Epithelial cell of proximal tubule (primary cell): ENCODE data around the gene LMNTD1. TPM values are rescaled to one million over a fixed set of nuclear protein-coding genes. Genes with fewer than 3 reads are reported as not detected.

Experiments
- DNase-seq: peaks from one replicate; pipeline ENCODE4 v3.0.0-alpha.2; 2011; ENCODE audit warnings: low read depth
- H3K4me3 ChIP-seq: 2 replicates; pipeline ENCODE4 v1.5.1; 2011; ENCODE audit warnings: low read depth, mild to moderate bottlenecking, low read length
- total RNA-seq: library from RNA; depleted of rRNA; stranded (reverse); fragments of >200 nt; gene quantifications from 2 replicates; pipeline ENCODE4 v1.2.3, GENCODE V29; 2015
- TF ChIP-seq, protein P1 (sequence below): conservative IDR thresholded peaks from 2 replicates; pipeline ENCODE4 v1.5.1; 2012; ENCODE audit warnings: low read depth, mild to moderate bottlenecking, low read length

The LMNTD1 gene
- total RNA-seq, 1 donor from 2014 or later: not detected

DNA sequence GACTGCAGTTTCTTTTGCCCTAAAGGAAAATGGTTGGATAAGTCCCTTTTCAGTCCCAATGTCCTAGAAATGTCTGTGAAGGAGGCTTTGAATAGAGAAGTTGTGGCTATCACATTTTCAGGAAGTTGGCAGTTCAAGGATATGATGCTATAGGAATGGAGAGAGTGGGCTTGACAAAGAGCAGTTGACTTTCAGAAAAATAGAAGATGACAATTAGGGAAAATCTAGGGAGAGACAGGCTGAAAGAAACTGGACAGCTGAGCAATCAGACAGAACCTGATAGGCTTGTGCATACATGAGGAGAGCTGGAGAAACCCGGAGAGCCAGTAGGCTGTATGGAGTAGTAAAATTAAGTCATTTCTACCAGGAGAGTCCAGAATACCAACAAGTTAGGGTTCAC is 50.5 kb downstream of the LMNTD1 start:
- H3K4me3 ChIP-seq: no peak overlapping the region
- TF ChIP-seq, protein P1, sequence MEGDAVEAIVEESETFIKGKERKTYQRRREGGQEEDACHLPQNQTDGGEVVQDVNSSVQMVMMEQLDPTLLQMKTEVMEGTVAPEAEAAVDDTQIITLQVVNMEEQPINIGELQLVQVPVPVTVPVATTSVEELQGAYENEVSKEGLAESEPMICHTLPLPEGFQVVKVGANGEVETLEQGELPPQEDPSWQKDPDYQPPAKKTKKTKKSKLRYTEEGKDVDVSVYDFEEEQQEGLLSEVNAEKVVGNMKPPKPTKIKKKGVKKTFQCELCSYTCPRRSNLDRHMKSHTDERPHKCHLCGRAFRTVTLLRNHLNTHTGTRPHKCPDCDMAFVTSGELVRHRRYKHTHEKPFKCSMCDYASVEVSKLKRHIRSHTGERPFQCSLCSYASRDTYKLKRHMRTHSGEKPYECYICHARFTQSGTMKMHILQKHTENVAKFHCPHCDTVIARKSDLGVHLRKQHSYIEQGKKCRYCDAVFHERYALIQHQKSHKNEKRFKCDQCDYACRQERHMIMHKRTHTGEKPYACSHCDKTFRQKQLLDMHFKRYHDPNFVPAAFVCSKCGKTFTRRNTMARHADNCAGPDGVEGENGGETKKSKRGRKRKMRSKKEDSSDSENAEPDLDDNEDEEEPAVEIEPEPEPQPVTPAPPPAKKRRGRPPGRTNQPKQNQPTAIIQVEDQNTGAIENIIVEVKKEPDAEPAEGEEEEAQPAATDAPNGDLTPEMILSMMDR: no peak
- DNase-seq: no peak

DNA sequence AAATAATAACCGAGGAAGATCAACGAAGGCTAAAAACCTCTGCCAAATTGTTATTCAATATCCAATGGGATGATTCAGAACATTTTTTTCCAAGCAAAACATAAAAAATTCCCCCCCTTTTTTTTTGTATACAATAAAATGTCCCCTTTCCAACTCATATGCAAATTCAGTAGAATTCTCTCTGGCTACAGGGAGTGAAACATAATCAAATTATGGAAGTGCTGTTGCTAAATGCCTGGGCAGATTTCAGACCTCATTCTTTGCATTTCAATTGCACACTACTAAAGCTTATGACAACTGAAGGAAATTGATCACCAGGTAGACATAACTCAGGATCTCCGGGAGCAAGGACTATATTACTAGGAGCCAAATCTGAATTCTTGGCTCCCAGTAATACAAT is 51.0 kb downstream of the LMNTD1 start:
- TF ChIP-seq, protein P1: no peak
- no peak overlapping the region for H3K4me3 ChIP-seq
- no peak for DNase-seq

DNA sequence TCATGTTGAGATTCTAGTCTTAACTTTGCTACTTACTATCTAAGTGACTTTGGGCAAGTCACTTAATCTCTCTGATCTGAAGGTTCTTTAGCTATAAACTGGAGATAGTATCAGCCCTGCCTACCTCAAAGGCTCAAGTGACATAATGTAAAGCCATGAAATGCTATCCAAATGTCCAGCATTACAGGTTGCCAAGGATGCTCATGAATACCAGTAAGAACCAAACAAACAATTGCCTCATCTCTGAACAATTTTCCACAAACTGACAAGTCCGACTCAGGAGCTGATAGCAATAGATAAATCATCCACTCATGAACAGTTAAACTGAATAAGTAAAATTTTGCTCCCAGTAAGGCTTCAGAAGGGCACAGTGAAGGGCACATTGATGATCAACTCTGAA is 51.5 kb downstream of the LMNTD1 start:
- TF ChIP-seq, protein P1: no peak
- peak; percentile 43 for DNase-seq
- no peak overlapping the region for H3K4me3 ChIP-seq

DNA sequence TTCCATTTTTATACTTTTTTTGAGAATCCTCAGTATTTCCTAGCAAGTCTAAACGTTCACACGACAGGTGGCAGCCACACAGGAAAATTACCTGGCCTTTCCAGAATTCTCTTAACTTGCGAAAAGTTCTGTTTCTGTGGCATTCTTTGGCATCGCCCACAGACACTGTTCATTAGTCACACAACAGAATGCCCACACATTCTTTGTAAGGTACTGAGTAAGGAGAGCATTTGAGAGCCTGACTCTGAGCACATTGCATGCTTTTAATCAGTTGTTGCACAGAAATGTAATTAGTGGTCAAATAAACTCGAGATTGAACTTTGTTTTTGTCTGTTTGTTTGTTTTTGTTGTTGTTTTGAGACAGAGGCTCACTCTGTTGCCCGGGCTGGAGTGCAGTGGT is 52.4 kb downstream of the LMNTD1 start:
- no peak overlapping the region for H3K4me3 ChIP-seq
- peak; percentile 69 for DNase-seq
- TF ChIP-seq, protein P1: no peak

DNA sequence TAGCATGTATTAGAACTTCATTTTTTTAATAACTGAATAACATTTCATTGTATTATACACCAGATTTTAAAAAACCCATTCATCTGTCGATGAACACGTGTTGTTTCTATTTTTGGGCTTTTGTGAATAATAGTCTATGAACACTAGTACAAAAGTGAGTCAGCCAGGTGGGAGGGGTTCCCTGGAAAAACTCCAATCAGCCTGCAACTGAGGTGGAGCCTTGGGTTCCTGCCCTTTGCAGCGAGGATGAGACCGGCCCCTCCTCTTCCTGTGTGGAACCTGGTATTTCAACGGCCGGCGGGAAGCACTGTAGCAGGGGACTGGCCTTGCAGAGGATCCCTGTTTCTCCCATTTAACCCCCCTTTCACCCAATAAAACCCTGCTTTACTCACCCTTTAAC is 56.1 kb downstream of the LMNTD1 start:
- no peak for DNase-seq
- TF ChIP-seq, protein P1: no peak
- no peak overlapping the region for H3K4me3 ChIP-seq

DNA sequence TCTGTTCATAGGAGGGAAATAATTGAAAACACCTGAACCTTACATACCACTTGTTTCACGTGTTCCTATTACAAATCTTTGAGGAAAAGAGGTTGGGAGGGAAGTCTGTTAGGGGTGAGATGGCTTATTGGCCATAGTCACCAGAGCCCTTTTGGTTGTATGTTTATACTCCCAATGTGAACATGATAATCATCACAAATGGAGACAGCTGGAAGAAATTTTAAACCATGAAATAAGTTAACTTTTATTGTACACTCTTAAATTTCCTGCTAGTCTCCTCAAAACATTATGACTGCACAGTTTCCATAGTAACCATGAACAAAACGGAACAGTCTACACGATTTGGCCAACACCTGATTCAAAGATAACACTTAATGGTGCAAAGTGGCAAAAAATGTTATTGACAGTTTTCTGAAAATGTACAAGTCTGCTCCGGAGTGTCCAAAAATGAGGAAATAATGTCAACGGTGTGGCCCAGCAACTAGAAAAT is 56.9 kb downstream of the LMNTD1 start:
- no peak for DNase-seq
- H3K4me3 ChIP-seq: no peak overlapping the region
- TF ChIP-seq, protein P1: no peak

DNA sequence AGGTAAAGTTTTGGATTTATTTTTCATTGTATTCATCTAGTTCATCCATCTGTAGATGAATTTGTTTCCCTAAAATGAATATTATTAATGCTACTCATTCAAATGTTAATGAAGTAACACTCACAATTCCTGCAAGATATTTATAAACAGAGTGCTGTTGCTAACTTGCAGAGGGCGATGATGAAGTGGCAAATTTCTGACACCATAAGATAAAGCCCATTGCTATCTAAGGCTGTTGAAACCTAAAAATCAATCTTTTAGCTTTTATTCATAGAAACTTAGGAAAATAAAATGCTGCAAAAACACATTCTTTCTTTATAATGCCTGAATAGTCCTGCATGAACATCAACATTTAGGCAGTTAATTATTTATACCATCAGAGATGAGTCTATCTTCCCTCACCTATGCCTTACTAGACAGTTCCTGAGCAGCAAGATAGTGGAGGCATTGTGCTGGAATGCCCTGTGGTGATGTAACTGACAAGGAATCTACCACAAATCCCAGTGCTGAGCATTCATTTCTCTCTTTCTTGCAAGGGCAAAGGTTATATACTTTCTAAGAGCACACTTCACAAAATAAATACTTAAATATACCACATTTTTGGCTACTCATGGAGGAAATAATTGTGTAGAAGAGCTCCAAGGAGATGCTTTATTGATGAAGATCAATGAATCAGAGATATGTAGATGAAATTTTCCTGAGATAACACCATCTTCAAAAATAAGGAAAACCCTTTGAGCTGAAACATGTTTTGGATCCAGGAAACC is 57.6 kb downstream of the LMNTD1 start:
- TF ChIP-seq, protein P1: no peak
- peak; percentile 93 for DNase-seq
- H3K4me3 ChIP-seq: no peak overlapping the region
